Ishikawa (cell line): Measurements from ENCODE around the gene FAM120AOS.

Source experiments
- CEBPB ChIP-seq: IDR thresholded peaks from 2 replicates; pipeline ENCODE4 v1.6.1; 2012
- EGR1 ChIP-seq: IDR thresholded peaks from 2 replicates; pipeline ENCODE4 v1.6.1; 2012
- EP300 ChIP-seq: IDR thresholded peaks from 2 replicates; pipeline ENCODE4 v1.6.1; 2012; ENCODE audit warnings: borderline replicate concordance
- FOXM1 ChIP-seq: IDR thresholded peaks from 2 replicates; pipeline ENCODE4 v1.6.1; 2012; ENCODE audit warnings: low read depth, borderline replicate concordance
- NFIC ChIP-seq: IDR thresholded peaks from 2 replicates; pipeline ENCODE4 v1.6.1; 2012
- RAD21 ChIP-seq: IDR thresholded peaks from 2 replicates; pipeline ENCODE4 v1.6.1; 2012; ENCODE audit warnings: low read depth
- REST ChIP-seq: IDR thresholded peaks from 2 replicates; pipeline ENCODE4 v1.6.1; 2012; ENCODE audit warnings: low read depth, mild to moderate bottlenecking
- TAF1 ChIP-seq: IDR thresholded peaks from 2 replicates; pipeline ENCODE4 v1.6.1; 2012; ENCODE audit warnings: low read depth, mild to moderate bottlenecking
- TCF12 ChIP-seq: IDR thresholded peaks from 2 replicates; pipeline ENCODE4 v1.6.1; 2012; ENCODE audit warnings: low read depth
- TEAD4 ChIP-seq: IDR thresholded peaks from 2 replicates; pipeline ENCODE4 v1.6.1; 2012
- USF1 ChIP-seq: IDR thresholded peaks from 2 replicates; pipeline ENCODE4 v1.6.1; 2012
- YY1 ChIP-seq: IDR thresholded peaks from 2 replicates; pipeline ENCODE4 v1.6.1; 2012; ENCODE audit warnings: low read depth
- ZBTB7A ChIP-seq: IDR thresholded peaks from 2 replicates; pipeline ENCODE4 v1.6.1; 2012; ENCODE audit warnings: low read depth
- TF ChIP-seq, protein P1 (sequence below): IDR thresholded peaks from 2 replicates; pipeline ENCODE4 v1.6.1; 2012

GRCh38 chr9:93488244-93488643 lies 34.9 kb upstream of the FAM120AOS start:
- TF ChIP-seq ZBTB7A (no peak), TEAD4 (no peak), TCF12 (no peak), EP300 (no peak), USF1 (no peak), REST (no peak), TAF1 (no peak), EGR1 (no peak), NFIC (no peak), RAD21 (no peak), CEBPB (no peak), FOXM1 (no peak), YY1 (no peak)
- TF ChIP-seq, protein P1, sequence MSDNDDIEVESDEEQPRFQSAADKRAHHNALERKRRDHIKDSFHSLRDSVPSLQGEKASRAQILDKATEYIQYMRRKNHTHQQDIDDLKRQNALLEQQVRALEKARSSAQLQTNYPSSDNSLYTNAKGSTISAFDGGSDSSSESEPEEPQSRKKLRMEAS = no peak
